WTC11 (cell line): ENCODE measurements around the gene GNLY. TPM values are rescaled to one million over a fixed set of nuclear protein-coding genes. Genes with fewer than 3 reads are reported as not detected.

Experiments used
- ATAC-seq: fragments of 200-7000 bp; cut with Tn5 transposase; 2 replicates; pipeline ENCODE4 v1.10.0; 2021; ENCODE audit warnings: mild to moderate bottlenecking, moderate library complexity
- CTCF ChIA-PET: fragments of 300-600 bp; sonication (Branson Sonifier 250); formaldehyde crosslinking; loops from one replicate; lab custom pipeline; 2021; ENCODE audit warnings: antibody characterized with exemption; lab: Charles Lee
- POLR2A ChIA-PET: fragments of 350-600 bp; sonication (Branson Sonifier 250); formaldehyde crosslinking; loops from one replicate; lab custom pipeline; 2021; ENCODE audit warnings: antibody characterized with exemption; lab: Charles Lee
- DNase-seq: peaks from one replicate; pipeline ENCODE4 v3.0.0; 2021; ENCODE audit warnings: low spot score
- H3K27ac Mint-ChIP-seq: 2 replicates; pipeline ENCODE4 v1.8.0; 2021; ENCODE audit warnings: mixed read lengths
- H3K27me3 Mint-ChIP-seq: 2 replicates; pipeline ENCODE4 v1.8.0; 2021; ENCODE audit warnings: low read depth, mild to moderate bottlenecking, moderate library complexity, mixed read lengths
- H3K36me3 Mint-ChIP-seq: 2 replicates; pipeline ENCODE4 v1.8.0; 2021; ENCODE audit warnings: mixed read lengths
- H3K4me1 Mint-ChIP-seq: 2 replicates; pipeline ENCODE4 v1.8.0; 2022; ENCODE audit warnings: mixed read lengths
- H3K4me3 Mint-ChIP-seq: 2 replicates; pipeline ENCODE4 v1.8.0; 2021; ENCODE audit warnings: mild to moderate bottlenecking, moderate library complexity, mixed read lengths
- H3K9me3 Mint-ChIP-seq: 2 replicates; pipeline ENCODE4 v1.8.0; 2021; ENCODE audit warnings: mixed read lengths
- E2F4 ChIP-seq: sonication (generic); formaldehyde crosslinking; IDR thresholded peaks from 2 replicates; pipeline ENCODE4 v1.8.1; 2022; ENCODE audit warnings: low read depth, mild to moderate bottlenecking, moderate library complexity, missing genetic modification reagents, borderline replicate concordance
- ERG ChIP-seq: fragments of 250-450 bp; sonication (Bioruptor Pico); IDR thresholded peaks from 2 replicates; pipeline ENCODE4 v1.8.0; 2021; ENCODE audit warnings: mild to moderate bottlenecking
- MLX ChIP-seq: sonication (generic); formaldehyde crosslinking; IDR thresholded peaks from 2 replicates; pipeline ENCODE4 v1.8.1; 2023; ENCODE audit warnings: mild to moderate bottlenecking, missing genetic modification reagents, moderate library complexity
- NR3C1 ChIP-seq: sonication (generic); formaldehyde crosslinking; conservative IDR thresholded peaks from 2 replicates; pipeline ENCODE4 v1.8.1; 2023; ENCODE audit warnings: low read depth, mild to moderate bottlenecking, missing genetic modification reagents
- RELA ChIP-seq: sonication (generic); formaldehyde crosslinking; IDR thresholded peaks from 2 replicates; pipeline ENCODE4 v1.8.1; 2022; ENCODE audit warnings: missing genetic modification reagents, mild to moderate bottlenecking, borderline replicate concordance
- RORB ChIP-seq: fragments of 250-450 bp; sonication (Bioruptor Pico); IDR thresholded peaks from 2 replicates; pipeline ENCODE4 v1.9.0; 2021; ENCODE audit warnings: mild to moderate bottlenecking
- SMAD3 ChIP-seq: sonication (generic); formaldehyde crosslinking; IDR thresholded peaks from 2 replicates; pipeline ENCODE4 v1.8.0; 2022; ENCODE audit warnings: missing genetic modification reagents, mild to moderate bottlenecking, borderline replicate concordance
- SOX15 ChIP-seq: fragments of 250-450 bp; sonication (Bioruptor Pico); IDR thresholded peaks from 2 replicates; pipeline ENCODE4 v1.9.0; 2021; ENCODE audit warnings: mild to moderate bottlenecking
- SP1 ChIP-seq: sonication (generic); formaldehyde crosslinking; conservative IDR thresholded peaks from 2 replicates; pipeline ENCODE4 v1.8.1; 2022; ENCODE audit warnings: missing genetic modification reagents
- TCF7 ChIP-seq: sonication (generic); formaldehyde crosslinking; IDR thresholded peaks from 2 replicates; pipeline ENCODE4 v1.8.0; 2022; ENCODE audit warnings: mild to moderate bottlenecking, low read depth, missing genetic modification reagents, moderate library complexity
- TEAD4 ChIP-seq: sonication (generic); formaldehyde crosslinking; IDR thresholded peaks from 2 replicates; pipeline ENCODE4 v1.8.0; 2022; ENCODE audit warnings: mild to moderate bottlenecking, missing genetic modification reagents
- ZNF317 ChIP-seq: sonication (generic); formaldehyde crosslinking; IDR thresholded peaks from 2 replicates; pipeline ENCODE4 v1.8.1; 2023; ENCODE audit warnings: low read depth, mild to moderate bottlenecking, moderate library complexity, missing genetic modification reagents, borderline replicate concordance
- total RNA-seq: library from RNA; stranded (reverse); gene quantifications from 3 replicates; pipeline ENCODE4 v1.2.3, GENCODE V29; 2021
- TF ChIP-seq, protein P1 (sequence below): sonication (generic); formaldehyde crosslinking; IDR thresholded peaks from 2 replicates; pipeline ENCODE4 v1.8.0; 2023; ENCODE audit warnings: missing genetic modification reagents
- TF ChIP-seq, protein P2 (sequence below): sonication (generic); formaldehyde crosslinking; IDR thresholded peaks from 2 replicates; pipeline ENCODE4 v1.8.1; 2023; ENCODE audit warnings: mild to moderate bottlenecking, missing genetic modification reagents
- TF ChIP-seq, protein P3 (sequence below): fragments of 250-450 bp; sonication (Bioruptor Pico); conservative IDR thresholded peaks from 2 replicates; pipeline ENCODE4 v1.9.0; 2021; ENCODE audit warnings: mild to moderate bottlenecking
- TF ChIP-seq, protein P4 (sequence below): sonication (generic); formaldehyde crosslinking; IDR thresholded peaks from 2 replicates; pipeline ENCODE4 v1.8.1; 2023; ENCODE audit warnings: mild to moderate bottlenecking, missing genetic modification reagents
- TF ChIP-seq, protein P5 (sequence below): sonication (generic); formaldehyde crosslinking; IDR thresholded peaks from 2 replicates; pipeline ENCODE4 v1.8.1; 2022; ENCODE audit warnings: mild to moderate bottlenecking, moderate library complexity, missing genetic modification reagents

Gene GNLY
- total RNA-seq, 1 experiment from 2014 or later = not detected

DNA sequence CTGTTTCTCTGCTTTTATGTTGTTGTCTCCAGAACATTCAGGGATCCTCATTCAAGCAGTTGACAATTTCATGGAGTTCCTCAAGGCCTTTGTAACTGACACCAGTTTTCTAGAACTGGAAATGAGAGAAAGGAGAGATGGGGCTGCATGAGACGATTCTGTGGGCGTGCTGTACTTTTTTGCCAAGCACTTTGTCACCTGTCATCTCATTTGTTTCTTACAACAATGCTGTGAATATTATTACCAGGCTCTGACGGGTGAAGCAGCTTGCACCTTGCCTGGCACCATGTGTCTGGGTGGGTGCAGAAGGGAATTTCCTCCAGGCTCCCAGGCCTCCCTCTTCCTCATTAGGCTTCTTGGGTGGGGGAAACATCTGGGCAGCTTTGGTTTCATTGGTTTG lies 37.4 kb downstream of the GNLY start:
- Mint-ChIP-seq H3K27ac (no peak overlapping the region; the same call in 1 of the 2 replicates), H3K27me3 (no peaks in the 10 kb centered on the region; the same call in 1 of the 2 replicates), H3K36me3 (no peaks in the 10 kb centered on the region), H3K4me3 (no peak overlapping the region), H3K9me3 (no peaks in the 10 kb centered on the region), H3K4me1 (no peaks in the 10 kb centered on the region)
- TF ChIP-seq, protein P1, sequence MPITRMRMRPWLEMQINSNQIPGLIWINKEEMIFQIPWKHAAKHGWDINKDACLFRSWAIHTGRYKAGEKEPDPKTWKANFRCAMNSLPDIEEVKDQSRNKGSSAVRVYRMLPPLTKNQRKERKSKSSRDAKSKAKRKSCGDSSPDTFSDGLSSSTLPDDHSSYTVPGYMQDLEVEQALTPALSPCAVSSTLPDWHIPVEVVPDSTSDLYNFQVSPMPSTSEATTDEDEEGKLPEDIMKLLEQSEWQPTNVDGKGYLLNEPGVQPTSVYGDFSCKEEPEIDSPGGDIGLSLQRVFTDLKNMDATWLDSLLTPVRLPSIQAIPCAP = no peak
- no peak for TF ChIP-seq SP1 (CRISPR knock-in tag)
- TF ChIP-seq, protein P2, sequence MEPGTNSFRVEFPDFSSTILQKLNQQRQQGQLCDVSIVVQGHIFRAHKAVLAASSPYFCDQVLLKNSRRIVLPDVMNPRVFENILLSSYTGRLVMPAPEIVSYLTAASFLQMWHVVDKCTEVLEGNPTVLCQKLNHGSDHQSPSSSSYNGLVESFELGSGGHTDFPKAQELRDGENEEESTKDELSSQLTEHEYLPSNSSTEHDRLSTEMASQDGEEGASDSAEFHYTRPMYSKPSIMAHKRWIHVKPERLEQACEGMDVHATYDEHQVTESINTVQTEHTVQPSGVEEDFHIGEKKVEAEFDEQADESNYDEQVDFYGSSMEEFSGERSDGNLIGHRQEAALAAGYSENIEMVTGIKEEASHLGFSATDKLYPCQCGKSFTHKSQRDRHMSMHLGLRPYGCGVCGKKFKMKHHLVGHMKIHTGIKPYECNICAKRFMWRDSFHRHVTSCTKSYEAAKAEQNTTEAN (CRISPR knock-in tag) = no peak
- TF ChIP-seq, protein P3, sequence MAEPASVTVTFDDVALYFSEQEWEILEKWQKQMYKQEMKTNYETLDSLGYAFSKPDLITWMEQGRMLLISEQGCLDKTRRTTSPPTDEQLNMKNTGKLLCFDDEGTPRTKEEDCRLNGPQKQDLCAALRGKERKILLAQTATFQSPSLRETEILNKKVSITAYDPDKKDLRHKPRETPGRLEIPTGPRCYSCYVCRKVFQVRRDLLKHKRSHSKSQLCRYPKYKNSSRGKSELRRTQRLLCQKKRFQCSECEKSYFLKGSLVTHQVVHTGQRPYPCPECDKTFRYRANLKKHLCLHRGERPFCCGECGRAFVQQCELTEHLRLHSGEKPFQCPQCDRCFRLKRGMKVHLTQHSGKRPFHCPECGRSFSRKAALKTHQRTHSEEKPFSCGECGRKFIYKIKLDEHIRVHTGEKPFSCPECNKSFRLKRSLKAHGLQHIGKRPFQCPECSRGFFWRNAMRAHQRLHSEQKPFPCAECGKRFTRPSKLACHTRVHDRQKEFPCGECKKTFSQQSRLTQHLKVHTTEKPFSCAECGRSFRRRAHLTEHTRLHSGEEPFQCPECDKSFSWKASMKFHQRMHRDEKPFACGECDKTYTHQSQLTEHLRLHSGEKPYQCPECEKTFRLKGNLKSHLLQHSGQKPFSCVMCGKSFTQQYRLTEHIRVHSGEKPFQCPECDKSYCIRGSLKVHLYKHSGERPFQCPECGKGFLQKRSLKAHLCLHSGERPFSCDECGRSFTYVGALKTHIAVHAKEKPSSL = no peak
- TF ChIP-seq, protein P4, sequence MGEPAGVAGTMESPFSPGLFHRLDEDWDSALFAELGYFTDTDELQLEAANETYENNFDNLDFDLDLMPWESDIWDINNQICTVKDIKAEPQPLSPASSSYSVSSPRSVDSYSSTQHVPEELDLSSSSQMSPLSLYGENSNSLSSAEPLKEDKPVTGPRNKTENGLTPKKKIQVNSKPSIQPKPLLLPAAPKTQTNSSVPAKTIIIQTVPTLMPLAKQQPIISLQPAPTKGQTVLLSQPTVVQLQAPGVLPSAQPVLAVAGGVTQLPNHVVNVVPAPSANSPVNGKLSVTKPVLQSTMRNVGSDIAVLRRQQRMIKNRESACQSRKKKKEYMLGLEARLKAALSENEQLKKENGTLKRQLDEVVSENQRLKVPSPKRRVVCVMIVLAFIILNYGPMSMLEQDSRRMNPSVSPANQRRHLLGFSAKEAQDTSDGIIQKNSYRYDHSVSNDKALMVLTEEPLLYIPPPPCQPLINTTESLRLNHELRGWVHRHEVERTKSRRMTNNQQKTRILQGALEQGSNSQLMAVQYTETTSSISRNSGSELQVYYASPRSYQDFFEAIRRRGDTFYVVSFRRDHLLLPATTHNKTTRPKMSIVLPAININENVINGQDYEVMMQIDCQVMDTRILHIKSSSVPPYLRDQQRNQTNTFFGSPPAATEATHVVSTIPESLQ (CRISPR knock-in tag) = no peak
- no peak for TF ChIP-seq TEAD4 (CRISPR knock-in tag)
- no peak for TF ChIP-seq MLX (CRISPR knock-in tag)
- TF ChIP-seq ERG = no peak
- TF ChIP-seq, protein P5, sequence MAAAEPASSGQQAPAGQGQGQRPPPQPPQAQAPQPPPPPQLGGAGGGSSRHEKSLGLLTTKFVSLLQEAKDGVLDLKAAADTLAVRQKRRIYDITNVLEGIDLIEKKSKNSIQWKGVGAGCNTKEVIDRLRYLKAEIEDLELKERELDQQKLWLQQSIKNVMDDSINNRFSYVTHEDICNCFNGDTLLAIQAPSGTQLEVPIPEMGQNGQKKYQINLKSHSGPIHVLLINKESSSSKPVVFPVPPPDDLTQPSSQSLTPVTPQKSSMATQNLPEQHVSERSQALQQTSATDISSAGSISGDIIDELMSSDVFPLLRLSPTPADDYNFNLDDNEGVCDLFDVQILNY (CRISPR knock-in tag) = no peak
- TF ChIP-seq SMAD3 (CRISPR knock-in tag) = no peak
- TF ChIP-seq RELA = no peak
- no peak for TF ChIP-seq E2F4 (CRISPR knock-in tag)
- no peak for TF ChIP-seq NR3C1 (CRISPR knock-in tag)
- TF ChIP-seq TCF7 (CRISPR knock-in tag) = no peak
- TF ChIP-seq ZNF317 (CRISPR knock-in tag) = no peak
- no peak for TF ChIP-seq RORB
- no peak for TF ChIP-seq SOX15 (CRISPR knock-in tag)
- ChIA-PET POLR2A (no interaction called here), CTCF (interaction anchor here (0.7 to 1.2 kb wide), 3 partner anchors 22 to 155 kb away, joined by 3 read pairs; no protein-coding TSS in a partner anchor)
- DNase-seq (no peak), ATAC-seq (no peak)
